ENCODE data around the gene TYW1B.
"Not testable (repeated sequence)": the region's sequence is repeated elsewhere in the genome, so short reads cannot be mapped to it uniquely, and the experiment has no call there.

The TYW1B gene

GRCh38 chr7:72810437-72810836 is 17.6 kb downstream of the TYW1B start:
- not testable (repeated sequence) for DNase-seq (ENCODE audit: low read depth in 2 of 2)

GRCh38 chr7:72808511-72808910 is 19.5 kb downstream of the TYW1B start:
- not testable (repeated sequence) for DNase-seq (ENCODE audit: low read depth in 2 of 2)

GRCh38 chr7:72806851-72807250 is 21.1 kb downstream of the TYW1B start:
- DNase-seq (ENCODE audit: low read depth in 2 of 2) = not testable (repeated sequence)

DNA sequence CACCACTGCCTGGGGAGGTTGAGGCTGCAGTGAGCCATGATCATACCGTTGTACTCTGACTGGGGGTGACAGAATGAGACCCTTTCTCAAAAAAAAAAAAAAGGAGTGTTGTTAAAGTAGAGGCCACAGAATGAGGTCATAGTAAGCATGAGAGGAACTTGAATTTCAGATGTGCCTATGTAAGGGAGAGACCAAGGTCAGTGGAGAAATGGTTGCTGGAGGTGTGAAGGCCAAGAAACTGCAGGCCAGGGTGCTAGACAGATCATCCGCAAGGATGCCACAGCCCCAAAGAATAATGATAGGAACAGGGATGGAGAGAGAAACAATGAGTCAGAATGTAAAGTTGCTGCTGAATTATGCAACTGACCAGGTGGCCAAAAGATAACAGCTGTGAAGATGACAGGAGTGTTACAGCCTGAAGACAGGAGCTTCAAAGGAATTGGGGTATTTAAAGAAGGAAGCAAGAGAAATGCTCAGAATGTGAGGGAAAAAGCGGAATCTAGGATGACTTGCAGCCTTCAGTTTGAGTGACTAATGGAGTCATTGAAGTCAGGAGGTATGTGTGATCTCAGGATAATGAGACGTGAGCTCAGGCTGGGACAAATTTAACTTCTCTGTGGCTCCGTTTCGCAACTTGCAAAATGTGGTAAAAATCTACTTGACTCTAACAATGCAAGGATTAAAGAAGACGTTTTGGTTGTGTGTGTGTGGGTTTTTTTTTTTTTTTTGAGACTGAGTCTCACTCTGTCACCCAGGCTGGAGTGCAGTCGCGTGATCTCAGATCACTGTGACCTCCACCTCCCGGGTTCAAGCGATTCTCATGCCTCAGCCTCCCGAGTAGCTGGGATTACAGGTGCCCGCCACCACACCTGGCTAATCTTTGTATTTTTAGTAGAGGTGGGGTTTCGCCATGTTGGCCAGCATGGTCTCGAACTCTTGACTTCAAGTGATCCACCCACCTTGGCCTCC is 22.2 kb downstream of the TYW1B start:
- no peak for DNase-seq (ENCODE audit: low read depth in 2 of 2)

DNA sequence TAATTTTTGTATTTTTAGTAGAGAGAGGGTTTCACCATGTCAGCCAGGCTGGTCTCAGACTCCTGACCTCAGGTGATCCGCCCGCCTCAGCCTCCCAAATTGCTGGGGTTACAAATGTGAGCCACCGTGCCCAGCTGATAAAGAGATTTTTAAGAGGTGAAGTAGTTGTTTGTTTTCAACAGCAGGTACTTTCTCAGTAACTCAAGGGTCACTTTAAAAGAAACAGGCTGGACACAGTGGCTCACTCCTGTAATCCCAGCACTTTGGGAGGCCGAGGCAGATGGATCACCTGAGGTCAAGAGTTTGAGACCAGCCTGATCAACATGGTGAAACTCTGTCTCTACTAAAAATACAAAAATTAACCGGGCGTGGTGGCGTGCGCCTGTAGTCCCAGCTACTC is 24.2 kb downstream of the TYW1B start:
- DNase-seq (ENCODE audit: low read depth in 2 of 2) = not testable (repeated sequence)

GRCh38 chr7:72801564-72801963 is 26.4 kb downstream of the TYW1B start:
- not testable (repeated sequence) for DNase-seq (ENCODE audit: low read depth in 2 of 2)

GRCh38 chr7:72795401-72795800 is 32.6 kb downstream of the TYW1B start:
- not testable (repeated sequence) for DNase-seq (ENCODE audit: low read depth in 2 of 2)

DNA sequence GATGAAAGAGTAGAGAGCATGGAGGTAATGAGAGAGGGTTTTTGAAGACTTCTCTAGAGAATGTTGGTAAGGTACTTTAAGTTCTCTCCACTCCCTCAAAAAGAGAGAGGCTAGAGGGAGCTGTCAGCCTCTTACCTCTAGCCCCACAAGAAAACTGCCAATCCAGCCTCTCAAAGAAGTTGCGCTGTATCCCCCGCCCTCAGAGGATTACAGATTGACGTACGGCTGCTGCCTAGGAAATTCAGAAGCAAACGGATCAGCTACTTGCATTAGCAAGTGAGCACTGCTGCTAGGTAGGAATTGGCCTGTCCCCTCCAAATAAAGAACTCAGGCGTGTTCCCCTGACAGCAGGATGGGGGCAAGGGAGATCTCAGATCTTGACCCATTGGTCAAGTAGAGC is 34.2 kb downstream of the TYW1B start:
- DNase-seq (ENCODE audit: low read depth in 2 of 2) = no peak

GRCh38 chr7:72790698-72791060 is 37.3 kb downstream of the TYW1B start:
- not testable (repeated sequence) for DNase-seq (ENCODE audit: low read depth in 2 of 2)

DNA sequence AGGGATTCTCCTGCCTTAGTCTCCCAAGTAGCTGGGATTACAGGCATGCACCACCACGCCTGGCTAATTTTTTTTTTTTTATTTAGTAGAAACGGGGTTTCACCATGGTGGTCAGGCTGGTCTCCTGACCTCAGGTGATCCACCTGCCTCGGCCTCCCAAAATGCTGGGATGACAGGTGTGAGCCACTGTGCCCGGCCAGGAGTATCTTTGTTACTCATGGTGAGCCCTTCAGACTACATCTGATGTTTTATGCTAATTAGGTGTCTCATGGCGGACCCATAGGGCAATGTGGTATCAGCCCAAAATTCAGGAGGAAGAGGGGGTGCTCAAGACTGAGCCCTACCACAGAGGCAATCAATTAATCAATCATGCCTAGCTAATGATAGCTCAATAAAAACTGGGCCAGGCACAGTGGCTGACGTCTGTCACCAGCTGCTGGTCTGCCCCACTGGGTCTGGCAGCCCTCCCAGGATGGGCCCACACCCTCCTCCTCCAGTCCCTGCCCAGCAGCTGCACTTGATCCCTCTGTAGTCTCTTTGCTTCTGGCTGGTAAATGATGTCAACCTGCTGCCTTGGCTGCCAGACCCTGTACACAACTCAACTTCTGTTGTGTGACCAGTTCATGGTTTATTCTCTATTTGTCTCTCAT is 37.8 kb downstream of the TYW1B start:
- DNase-seq (ENCODE audit: low read depth in 2 of 2) = not testable (repeated sequence)

- no peak for DNase-seq (ENCODE audit: low read depth in 2 of 2)
Observed at GRCh38 chr7:72785166-72785955, 42.6 kb downstream of the TYW1B start.

GRCh38 chr7:72783601-72784370 is 44.2 kb downstream of the TYW1B start:
- DNase-seq (ENCODE audit: low read depth in 2 of 2) = not testable (repeated sequence)

DNA sequence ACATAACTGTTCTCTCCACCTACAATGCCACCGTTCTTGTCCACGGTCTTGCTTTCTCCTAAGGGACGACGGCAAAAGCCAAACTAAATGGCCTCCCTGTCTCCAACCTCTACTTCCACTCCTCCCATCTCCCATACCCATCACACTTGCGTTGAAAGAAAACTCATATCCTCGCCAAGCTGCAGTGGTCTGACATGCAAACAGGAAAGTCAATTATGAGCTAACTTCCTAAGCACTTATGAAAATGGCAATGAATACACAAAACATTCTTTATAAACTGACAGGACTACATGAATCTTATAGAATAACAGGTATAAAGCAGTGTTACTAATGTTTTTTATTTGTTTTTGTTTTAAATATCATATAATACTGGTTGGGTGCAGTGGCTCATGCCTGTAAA is 46.4 kb downstream of the TYW1B start:
- no peak for DNase-seq (ENCODE audit: low read depth in 2 of 2)

- no peak for DNase-seq (ENCODE audit: low read depth in 2 of 2)
Observed at GRCh38 chr7:72781161-72781560, 46.8 kb downstream of the TYW1B start.

DNA sequence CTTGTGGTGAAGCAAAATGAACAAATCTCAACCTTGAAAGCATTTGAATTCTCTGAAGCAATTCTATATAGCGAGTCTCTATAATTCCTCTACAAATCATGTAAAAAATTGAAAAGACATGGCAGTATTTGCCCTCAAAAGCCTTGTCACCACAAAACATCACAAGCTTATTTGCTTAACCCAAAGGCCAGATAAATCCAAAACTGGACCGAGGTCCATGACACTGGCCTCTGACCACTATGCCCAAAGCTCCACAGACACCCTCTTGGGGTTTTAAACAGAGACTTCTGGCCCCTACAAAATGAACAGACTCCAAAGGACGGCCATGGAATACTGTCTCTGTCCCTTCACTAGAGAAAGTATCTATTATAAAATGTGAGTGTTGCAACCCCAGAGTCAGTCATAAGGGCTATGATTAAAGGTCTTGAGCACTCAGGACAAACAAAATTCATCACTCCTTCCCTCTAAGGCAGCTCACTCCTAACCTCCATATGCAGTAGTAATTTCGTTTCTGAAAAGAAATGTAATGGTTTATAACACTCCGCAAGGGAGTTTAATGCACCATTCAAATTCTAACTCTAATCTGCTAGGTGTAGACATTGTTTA is 47.6 kb downstream of the TYW1B start:
- DNase-seq (ENCODE audit: low read depth in 2 of 2) = not testable (repeated sequence)

- not testable (repeated sequence) for DNase-seq (ENCODE audit: low read depth in 2 of 2)
Observed at GRCh38 chr7:72777167-72777566, 50.8 kb downstream of the TYW1B start.

DNA sequence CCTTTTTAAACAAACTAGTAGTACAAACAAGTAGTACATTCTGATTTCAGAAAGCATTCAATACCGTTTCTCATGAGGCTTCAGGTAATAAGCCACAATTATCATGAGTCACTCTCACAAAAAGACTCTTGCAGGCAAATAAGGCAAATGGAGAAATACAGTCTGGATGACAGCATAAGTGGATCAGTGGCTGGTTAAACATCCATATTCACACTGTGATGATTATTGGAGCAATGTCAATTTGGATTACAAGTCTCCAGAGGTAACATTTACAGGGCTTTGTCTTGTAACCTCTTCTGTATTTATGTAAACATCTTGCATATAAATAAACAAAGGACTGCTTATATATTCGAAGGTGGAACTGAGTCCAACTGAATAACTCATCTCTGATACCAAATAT is 55.4 kb downstream of the TYW1B start:
- DNase-seq (ENCODE audit: low read depth in 2 of 2) = not testable (repeated sequence)

DNA sequence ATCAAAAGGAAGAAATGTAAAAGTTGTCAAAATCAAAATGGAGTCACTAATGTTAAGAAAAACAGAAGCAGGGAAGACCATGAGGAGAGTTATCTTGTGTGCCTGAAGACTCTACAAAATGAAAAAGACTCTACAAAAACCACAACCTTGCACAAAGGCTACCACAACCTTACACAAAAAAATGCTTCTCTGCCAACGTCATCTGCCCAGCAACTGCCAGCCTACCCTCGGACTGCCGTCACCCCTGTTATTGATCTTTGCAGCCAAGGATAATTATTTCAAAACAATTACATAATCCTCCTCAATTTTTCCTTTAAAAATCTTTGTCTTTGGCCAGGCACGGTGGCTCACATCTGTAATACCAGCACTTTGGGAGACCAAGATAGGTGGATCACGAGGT is 61.0 kb downstream of the TYW1B start:
- not testable (repeated sequence) for DNase-seq (ENCODE audit: low read depth in 2 of 2)

- no peak for DNase-seq (ENCODE audit: low read depth in 2 of 2)
Observed at GRCh38 chr7:72760602-72761001, 67.4 kb downstream of the TYW1B start.

- DNase-seq (ENCODE audit: low read depth in 2 of 2) = no peak
Observed at GRCh38 chr7:72754312-72754711, 73.7 kb downstream of the TYW1B start.

DNA sequence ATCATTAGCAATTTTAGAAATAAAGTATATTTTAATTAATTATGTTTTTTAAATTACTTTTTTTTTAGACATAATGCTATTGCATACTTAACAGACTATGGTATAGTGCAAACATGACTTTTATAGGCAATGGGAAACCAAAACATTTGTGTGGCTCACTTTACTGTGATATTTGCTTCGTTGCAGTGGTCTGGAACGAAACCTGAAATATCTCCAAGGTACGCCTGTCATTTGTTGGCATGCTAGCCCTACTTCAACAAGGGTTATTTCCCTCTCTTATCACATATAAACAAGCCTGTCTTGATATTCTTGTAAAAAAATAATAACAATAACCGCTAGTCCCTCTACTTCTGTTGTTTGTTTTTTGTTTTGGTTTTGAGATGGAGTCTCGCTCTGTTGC is 74.2 kb downstream of the TYW1B start:
- DNase-seq (ENCODE audit: low read depth in 2 of 2) = no peak
